IMR-90 (cell line): ENCODE data around the gene CEP95. TPM values are rescaled to one million over a fixed set of nuclear protein-coding genes. Genes with fewer than 3 reads are reported as not detected.

Experiments
- ATAC-seq: fragments of 200-7000 bp; cut with Tn5 transposase; 2 replicates; pipeline ENCODE4 v1.9.1; 2020; ENCODE audit warnings: low read depth, mild to moderate bottlenecking, moderate library complexity
- BruUV-seq: library from RNA; stranded (reverse); fragments of 400-500 nt; replicated peaks from 2 replicates; lab custom pipeline; 2021; lab: Mats Ljungman, UMichigan
- CTCF ChIA-PET: fragments of 300-600 bp; formaldehyde crosslinking; extraction: SDS; loops from one replicate; lab custom pipeline; 2021; ENCODE audit warnings: antibody characterized with exemption; lab: Yijun Ruan, JAX
- POLR2A ChIA-PET: fragments of 300-600 bp; sonication (Branson Sonifier 250); formaldehyde crosslinking; loops from one replicate; lab custom pipeline; 2022; ENCODE audit warnings: antibody characterized with exemption; ENCODE audit not compliant: unreplicated experiment; lab: Charles Lee
- DNase-seq: peaks from one replicate; pipeline ENCODE4 v3.0.0; 2013
- H2AFZ ChIP-seq: replicated peaks from 2 replicates; pipeline ENCODE3; 2013; ENCODE audit warnings: low read length, mild to moderate bottlenecking; ENCODE audit not compliant: poor library complexity
- H2AK5ac ChIP-seq: 2 replicates; pipeline ENCODE4 v1.6.1; 2013; ENCODE audit warnings: low read depth, low read length, inconsistent platforms
- H2AK9ac ChIP-seq: replicated peaks from 2 replicates; pipeline ENCODE3; 2013; ENCODE audit warnings: mild to moderate bottlenecking, low read depth, low read length, moderate library complexity; ENCODE audit not compliant: poor library complexity
- H2BK120ac ChIP-seq: 2 replicates; pipeline ENCODE4 v1.6.1; 2013; ENCODE audit warnings: low read depth, low read length, inconsistent platforms
- H2BK15ac ChIP-seq: 3 replicates; pipeline ENCODE4 v1.6.1; 2013; ENCODE audit warnings: low read depth, low read length, inconsistent platforms
- H2BK20ac ChIP-seq: 2 replicates; pipeline ENCODE4 v1.6.1; 2013; ENCODE audit warnings: low read depth, mild to moderate bottlenecking, inconsistent platforms, low read length, moderate library complexity
- H2BK5ac ChIP-seq: 2 replicates; pipeline ENCODE4 v1.6.1; 2013; ENCODE audit warnings: mild to moderate bottlenecking, low read depth, low read length, inconsistent platforms; ENCODE audit not compliant: poor library complexity, severe bottlenecking
- H3K14ac ChIP-seq: replicated peaks from 2 replicates; pipeline ENCODE4 v1.6.1; 2013; ENCODE audit warnings: low read depth, low read length, inconsistent platforms
- H3K18ac ChIP-seq: 2 replicates; pipeline ENCODE4 v1.6.1; 2013; ENCODE audit warnings: low read depth, low read length, control low read depth
- H3K23ac ChIP-seq: 2 replicates; pipeline ENCODE4 v1.6.1; 2013; ENCODE audit warnings: low read depth, low read length, inconsistent platforms
- H3K27ac ChIP-seq: 2 replicates; pipeline ENCODE4 v1.5.1; 2013; ENCODE audit warnings: mild to moderate bottlenecking, control low read depth, low read length; ENCODE audit not compliant: insufficient read depth
- H3K27me3 ChIP-seq: 2 replicates; pipeline ENCODE4 v1.6.1; 2013; ENCODE audit warnings: low read length; ENCODE audit not compliant: control insufficient read depth, insufficient read depth
- H3K36me3 ChIP-seq: 2 replicates; pipeline ENCODE4 v1.6.1; 2013; ENCODE audit warnings: low read length, mixed read lengths; ENCODE audit not compliant: control insufficient read depth, insufficient read depth
- H3K4ac ChIP-seq: 2 replicates; pipeline ENCODE4 v1.6.1; 2013; ENCODE audit warnings: low read depth, low read length, inconsistent platforms
- H3K4me1 ChIP-seq: 2 replicates; pipeline ENCODE4 v1.6.1; 2013; ENCODE audit warnings: low read length, mixed read lengths; ENCODE audit not compliant: control insufficient read depth, insufficient read depth
- H3K4me2 ChIP-seq: 2 replicates; pipeline ENCODE4 v1.6.1; 2013; ENCODE audit warnings: low read depth, mild to moderate bottlenecking, control low read depth, low read length, moderate library complexity
- H3K4me3 ChIP-seq: 2 replicates; pipeline ENCODE4 v1.5.1; 2013; ENCODE audit warnings: low read depth, mild to moderate bottlenecking, control low read depth, low read length, moderate library complexity; ENCODE audit not compliant: insufficient read depth
- H3K56ac ChIP-seq: 2 replicates; pipeline ENCODE4 v1.6.1; 2013; ENCODE audit warnings: low read length, inconsistent platforms; ENCODE audit not compliant: insufficient read depth; ENCODE audit errors: extremely low read depth
- H3K79me1 ChIP-seq, 2 experiments: 2 replicates each; pipeline ENCODE4 v1.6.1; 2013; ENCODE audit warnings: low read length in 2 of 2, inconsistent platforms in 1 of 2, low read depth in 1 of 2
- H3K9ac ChIP-seq: 2 replicates; pipeline ENCODE4 v1.6.1; 2013; ENCODE audit warnings: low read depth, low read length, control low read depth
- H3K9me1 ChIP-seq: 2 replicates; pipeline ENCODE4 v1.6.1; 2013; ENCODE audit warnings: low read length, inconsistent platforms; ENCODE audit not compliant: insufficient read depth
- H3K9me3 ChIP-seq: 2 replicates; pipeline ENCODE4 v1.6.1; 2013; ENCODE audit warnings: low read length; ENCODE audit not compliant: control insufficient read depth, insufficient read depth
- H4K20me1 ChIP-seq: 2 replicates; pipeline ENCODE4 v1.6.1; 2013; ENCODE audit warnings: low read length, inconsistent platforms; ENCODE audit not compliant: insufficient read depth
- H4K5ac ChIP-seq: 2 replicates; pipeline ENCODE4 v1.6.1; 2013; ENCODE audit warnings: mild to moderate bottlenecking, low read depth, low read length, control low read depth
- H4K8ac ChIP-seq, 2 experiments: 2 replicates each; pipeline ENCODE4 v1.6.1; 2013; ENCODE audit warnings: low read depth in 2 of 2, low read length in 2 of 2, control low read depth in 1 of 2, inconsistent platforms in 1 of 2
- H4K91ac ChIP-seq: 2 replicates; pipeline ENCODE4 v1.6.1; 2013; ENCODE audit warnings: low read depth, low read length, inconsistent platforms; ENCODE audit not compliant: insufficient read depth
- BHLHE40 ChIP-seq: fragments of 150-350 bp; IDR thresholded peaks from 2 replicates; pipeline ENCODE4 v1.6.1; 2016; ENCODE audit warnings: mild to moderate bottlenecking, low read depth, low read length
- CEBPB ChIP-seq: IDR thresholded peaks from 2 replicates; pipeline ENCODE4 v1.6.1; 2012; ENCODE audit warnings: low read depth, low read length, improper control_type of control experiment
- CHD1 ChIP-seq: IDR thresholded peaks from 2 replicates; pipeline ENCODE4 v1.6.1; 2012; ENCODE audit warnings: low read depth, low read length, improper control_type of control experiment
- CTCF ChIP-seq: conservative IDR thresholded peaks from 2 replicates; pipeline ENCODE4 v1.5.1; 2012; ENCODE audit warnings: mild to moderate bottlenecking, low read depth, low read length, improper control_type of control experiment
- FOS ChIP-seq: fragments of 150-350 bp; IDR thresholded peaks from 2 replicates; pipeline ENCODE4 v1.6.1; 2016; ENCODE audit warnings: low read depth, low read length
- MAFK ChIP-seq: IDR thresholded peaks from 2 replicates; pipeline ENCODE4 v1.6.1; 2012; ENCODE audit warnings: low read depth, low read length, improper control_type of control experiment
- MXI1 ChIP-seq: IDR thresholded peaks from 2 replicates; pipeline ENCODE4 v1.6.1; 2012; ENCODE audit warnings: low read depth, mild to moderate bottlenecking, low read length, moderate library complexity, borderline replicate concordance
- NFE2L2 ChIP-seq: fragments of 150-350 bp; IDR thresholded peaks from 2 replicates; pipeline ENCODE4 v1.6.1; 2016; ENCODE audit warnings: low read depth, mild to moderate bottlenecking, low read length
- POLR2A ChIP-seq: IDR thresholded peaks from 2 replicates; pipeline ENCODE4 v1.6.1; 2012; ENCODE audit warnings: mild to moderate bottlenecking, low read depth, low read length
- RAD21 ChIP-seq: IDR thresholded peaks from 2 replicates; pipeline ENCODE4 v1.6.1; 2012; ENCODE audit warnings: low read length, improper control_type of control experiment
- RCOR1 ChIP-seq: IDR thresholded peaks from 2 replicates; pipeline ENCODE4 v1.6.1; 2012; ENCODE audit warnings: mild to moderate bottlenecking, low read length, improper control_type of control experiment; ENCODE audit not compliant: insufficient replicate concordance
- SMC3 ChIP-seq: fragments of 150-350 bp; IDR thresholded peaks from 2 replicates; pipeline ENCODE4 v1.6.1; 2016; ENCODE audit warnings: low read depth, mild to moderate bottlenecking, antibody characterized with exemption, low read length, moderate library complexity
- USF2 ChIP-seq: fragments of 150-350 bp; IDR thresholded peaks from 2 replicates; pipeline ENCODE4 v1.6.1; 2017; ENCODE audit warnings: mild to moderate bottlenecking, antibody characterized with exemption, low read length, low read depth
- dilution Hi-C: fragments of 300-500 bp; cut with HindIII; formaldehyde crosslinking; loops from one replicate; pipeline ENCODE4 v1.14.3; 2018; ENCODE audit warnings: low sequenced_read_pairs; ENCODE audit not compliant: unreplicated experiment
- in situ Hi-C: fragments of 300-500 bp; cut with MboI; formaldehyde crosslinking; loops from 3 replicates; pipeline ENCODE4 v1.14.3; 2019; ENCODE audit warnings: low sequenced_read_pairs, inconsistent platforms, mixed read lengths
- intact Hi-C: fragments of 100-400 bp; cut with micrococcal nuclease; formaldehyde crosslinking; loops from 2 replicates; pipeline ENCODE4 v1.10.0; 2022
- polyA plus RNA-seq, 3 experiments: library from polyadenylated mRNA; depleted of rRNA; stranded (reverse); fragments of >200 nt; gene quantifications; 2 replicates each; pipeline ENCODE4 v1.2.3, GENCODE V29; 2012; ENCODE audit warnings: low replicate concordance in 1 of 3
- total RNA-seq: library from RNA; depleted of rRNA; stranded (reverse); fragments of >200 nt; gene quantifications from 2 replicates; pipeline ENCODE4 v1.2.3, GENCODE V29; 2012

Gene CEP95
- total and polyA plus RNA-seq, 2 of the 4 experiments (the other 2 are of a cell fraction): 6.1 to 13.6 TPM

- intact Hi-C loops: loop anchor here (5.0 kb wide), 1 partner anchor 82 kb away; no protein-coding TSS in a partner anchor
- no peak for TF ChIP-seq SMC3
- no peak for TF ChIP-seq CTCF
- no peak for TF ChIP-seq FOS
- no peak for TF ChIP-seq NFE2L2
- no peak for TF ChIP-seq CHD1
- TF ChIP-seq CEBPB: no peak
- TF ChIP-seq BHLHE40: no peak
- no peak for TF ChIP-seq USF2
- no peak for TF ChIP-seq POLR2A
- no peak for TF ChIP-seq MAFK
- no peak for TF ChIP-seq RAD21
- no peak for TF ChIP-seq RCOR1
- no peak for TF ChIP-seq MXI1
Measured at GRCh38 chr17:64565563-64565962, 58.8 kb downstream of the CEP95 start.

More at GRCh38 chr17:64565563-64565962, 58.8 kb downstream of the CEP95 start:
- H2BK20ac ChIP-seq: no peak overlapping the region
- H3K9me3 ChIP-seq: no peaks in the 10 kb centered on the region
- no peak overlapping the region for H3K4me2 ChIP-seq
- ATAC-seq: no peak
- H4K20me1 ChIP-seq: peaks cover 57% of the 10 kb centered on the region
- no TSS peak for BruUV-seq
- H3K9ac ChIP-seq: no peak overlapping the region
- no peak overlapping the region for H2AK5ac ChIP-seq
- peaks cover 44% of the 10 kb centered on the region for H3K36me3 ChIP-seq
- H2BK5ac ChIP-seq: no peak overlapping the region
- no peak overlapping the region for H3K18ac ChIP-seq
- no peaks in the 10 kb centered on the region for H3K4me1 ChIP-seq
- H2BK15ac ChIP-seq: no peak overlapping the region
- no peak for DNase-seq
- no peak overlapping the region for H3K56ac ChIP-seq
- H4K8ac ChIP-seq: no peak overlapping the region
- in situ Hi-C loops: no loop called here
- dilution Hi-C loops: no loop called here
- ChIA-PET CTCF (interaction anchor here (0.8 kb wide), 1 partner anchor 18 kb away, joined by 5 read pairs; no protein-coding TSS in a partner anchor), POLR2A (interaction anchor here (0.6 kb wide), 2 partner anchors 8 to 80 kb away, joined by 3 to 4 read pairs; no protein-coding TSS in a partner anchor)
- H2BK120ac ChIP-seq: no peak overlapping the region
- H3K4ac ChIP-seq: no peak overlapping the region
- H4K5ac ChIP-seq: no peak overlapping the region
- H3K14ac ChIP-seq: no peak overlapping the region
- H3K27me3 ChIP-seq: no peaks in the 10 kb centered on the region
- H3K27ac ChIP-seq: no peak overlapping the region
- no peaks in the 10 kb centered on the region for H3K9me1 ChIP-seq
- no peak overlapping the region for H3K4me3 ChIP-seq
- no peak overlapping the region for H2AFZ ChIP-seq
- no peak overlapping the region for H3K23ac ChIP-seq
- H4K91ac ChIP-seq: no peak overlapping the region
- H2AK9ac ChIP-seq: no peak overlapping the region
- H3K79me1 ChIP-seq: peaks cover 27 to 46% of the 10 kb centered on the region in 2 experiments
